ENCODE results near the gene ALPK3.
"Not testable (repeated sequence)": the region's sequence is repeated elsewhere in the genome, so short reads cannot be mapped to it uniquely, and the experiment has no call there.

ALPK3 gene

DNA sequence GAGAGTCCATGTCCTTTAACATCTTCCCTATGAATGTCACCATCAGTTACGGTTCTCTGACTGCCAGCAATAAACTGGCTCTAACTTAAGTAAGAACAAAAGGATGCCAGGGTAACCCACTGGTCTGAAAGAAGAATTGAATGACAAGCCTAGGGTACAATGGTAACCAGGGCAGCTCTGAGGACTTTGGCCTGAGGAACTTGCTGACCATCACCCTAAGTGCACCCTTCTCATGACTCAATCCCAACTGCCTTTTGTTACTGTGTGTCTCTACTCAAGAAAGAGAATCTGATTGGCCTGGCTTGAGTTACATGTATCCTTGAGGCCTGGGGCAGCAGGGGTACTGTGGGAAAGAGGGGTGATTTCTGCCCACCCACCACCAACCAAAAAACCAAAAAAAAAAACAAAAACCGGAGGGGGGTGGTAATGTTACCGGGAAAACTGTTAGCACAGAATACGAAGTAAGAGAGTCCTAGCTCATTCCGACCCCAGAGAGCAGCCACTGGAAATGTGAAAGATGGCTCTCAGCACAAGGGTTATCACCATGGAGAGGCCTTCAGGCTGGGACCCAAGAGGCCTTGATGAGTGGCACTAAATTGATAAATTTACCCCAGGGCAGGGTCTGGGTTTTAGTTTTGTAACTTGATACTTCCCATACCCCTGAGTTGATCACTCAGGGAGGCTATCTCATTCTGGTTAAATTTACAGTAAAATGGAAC, 58.0 kb downstream of the ALPK3 start:
- no peak for DNase-seq

DNA sequence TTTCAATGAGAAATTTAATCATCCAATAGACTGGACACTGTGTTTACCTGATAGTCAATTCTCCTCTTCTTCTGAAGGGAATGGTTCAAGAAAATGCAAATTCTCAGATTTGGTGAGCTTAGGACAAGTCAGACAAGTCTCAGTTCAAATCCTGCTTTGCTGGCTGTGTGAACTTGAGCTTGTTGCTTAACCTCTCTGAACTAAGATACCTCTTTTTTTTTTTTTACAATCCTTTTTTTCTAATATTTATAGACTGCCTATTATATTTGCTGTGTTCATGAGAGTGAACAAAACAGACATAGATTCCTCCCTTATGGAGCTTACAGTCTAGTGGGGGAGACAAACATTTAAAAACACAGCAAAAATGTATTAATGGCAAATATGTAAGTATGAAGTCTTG, 59.1 kb downstream of the ALPK3 start:
- no peak for DNase-seq

DNA sequence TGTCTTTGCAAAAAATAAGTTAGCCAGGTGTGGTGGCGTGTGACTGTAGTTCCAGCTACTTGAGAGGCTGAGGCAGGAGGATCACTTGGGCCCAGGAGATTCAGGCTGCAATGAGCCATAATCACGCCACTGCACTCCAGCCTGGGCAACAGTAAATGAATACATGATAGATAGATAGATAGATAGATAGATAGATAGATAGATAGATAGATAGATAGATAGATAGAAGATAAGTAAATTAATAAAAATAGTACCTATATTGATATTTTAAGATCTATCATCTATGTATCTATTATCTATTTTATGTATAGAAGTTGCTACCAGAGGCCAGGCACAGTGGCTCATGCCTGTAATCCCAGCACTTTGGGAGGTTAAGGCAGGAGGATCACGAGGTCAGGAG, 60.5 kb downstream of the ALPK3 start:
- not testable (repeated sequence) for DNase-seq

DNA sequence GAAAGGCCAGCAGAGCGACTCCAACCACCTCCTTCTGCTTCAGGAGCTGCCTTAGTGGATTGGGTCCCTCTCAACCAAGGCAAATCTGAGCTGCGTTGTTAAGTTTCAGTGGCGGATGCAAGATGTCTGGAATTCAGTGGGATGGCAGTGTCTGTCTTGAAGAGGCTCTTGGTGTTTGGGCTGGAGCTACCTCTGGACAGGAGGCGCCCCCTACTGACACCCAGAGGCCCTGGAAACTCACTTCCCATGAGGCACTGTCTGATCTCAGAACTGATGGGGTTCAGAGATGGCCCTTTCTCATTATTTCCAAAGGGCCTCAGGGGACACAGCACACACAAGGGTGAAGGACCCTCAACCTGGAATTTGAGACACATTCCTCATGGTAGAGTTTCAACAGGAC, 61.3 kb downstream of the ALPK3 start:
- peak in 4 of 5 donors; percentile 19 to 62 (median 38) for DNase-seq

DNA sequence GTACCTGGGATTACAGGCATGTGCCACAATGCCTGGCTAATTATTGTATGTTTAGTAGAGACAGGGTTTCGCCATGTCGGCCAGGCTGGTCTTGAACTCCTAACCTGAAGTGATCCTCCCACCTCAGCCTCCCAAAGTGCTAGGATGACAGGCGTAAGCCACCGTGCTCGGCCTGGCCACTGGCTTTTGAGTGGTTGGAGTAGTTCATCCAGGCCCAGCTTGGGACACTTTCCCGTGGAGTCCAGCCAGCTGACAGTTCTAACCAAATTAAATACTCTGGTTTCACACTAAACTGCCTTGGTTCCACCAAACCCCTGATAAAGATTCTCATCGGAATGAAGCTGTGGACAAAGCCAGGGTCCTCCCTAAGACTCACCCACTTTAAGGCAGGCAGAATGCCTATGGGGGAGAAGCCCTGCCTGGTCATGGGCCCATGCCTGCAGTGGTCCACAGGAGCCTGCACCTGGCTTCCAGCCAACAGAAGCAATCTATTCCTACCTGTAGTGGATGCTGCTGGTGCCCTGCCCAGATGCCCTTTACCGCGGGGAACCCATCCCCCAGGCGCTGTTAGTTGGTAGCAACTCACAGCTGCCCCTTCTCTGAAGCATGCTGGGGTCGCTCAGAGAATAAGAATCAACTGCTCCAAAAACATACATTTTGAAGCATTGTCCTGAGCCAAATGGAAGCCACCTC, 62.1 kb downstream of the ALPK3 start:
- no peak for DNase-seq

DNA sequence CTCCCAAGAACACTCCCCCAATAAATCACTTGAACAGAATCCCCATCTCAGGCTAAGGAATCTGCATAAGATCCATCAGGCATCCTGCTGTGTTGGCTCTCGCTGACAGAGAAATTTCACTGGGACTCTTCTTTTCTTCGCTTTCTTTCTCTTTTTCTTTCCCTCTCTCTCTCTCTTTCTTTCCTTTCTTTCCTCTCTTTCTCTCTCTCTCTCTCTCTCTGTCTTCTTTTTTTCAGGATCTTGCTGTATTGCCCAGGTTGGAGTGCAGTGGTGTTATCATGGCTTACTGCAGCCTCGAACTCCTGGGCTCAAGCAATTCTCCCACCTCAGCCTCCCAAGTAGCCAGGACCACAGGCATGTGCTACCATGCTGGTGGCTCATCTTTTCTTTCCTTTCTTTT, 62.9 kb downstream of the ALPK3 start:
- no peak for DNase-seq

DNA sequence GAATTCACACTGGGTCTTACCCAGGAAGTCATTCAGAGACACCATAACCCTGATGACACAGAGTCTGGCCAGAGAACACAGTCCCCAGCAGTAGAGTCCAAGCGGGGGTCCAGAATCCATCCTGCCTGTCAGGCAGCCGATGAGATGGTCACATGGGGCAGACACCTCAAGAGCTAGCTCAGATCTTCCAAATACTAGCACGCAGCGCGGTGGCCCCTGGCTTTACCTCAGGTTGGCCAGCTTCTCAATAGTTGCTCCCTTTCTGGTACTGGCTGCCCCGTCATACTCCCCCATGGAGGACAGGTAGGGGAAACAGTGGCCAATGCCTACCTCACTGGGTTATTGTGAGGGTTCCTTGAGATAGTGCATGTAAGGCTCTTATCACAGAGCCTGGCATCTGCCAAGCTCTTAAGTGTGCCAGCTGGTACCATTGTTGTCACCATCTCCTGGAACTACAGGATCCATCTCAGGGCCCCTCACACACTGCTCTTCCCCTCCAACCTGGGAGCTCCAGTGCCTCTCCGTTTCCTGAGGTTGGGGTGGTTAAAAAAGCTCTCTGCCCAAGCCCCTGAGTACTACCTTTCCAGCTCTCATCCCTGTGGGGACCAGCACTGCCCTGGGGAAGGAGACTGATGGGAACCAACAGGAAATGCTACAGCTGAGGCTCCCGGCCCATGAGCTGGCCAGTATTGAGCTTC, 63.8 kb downstream of the ALPK3 start:
- DNase-seq = no peak

DNA sequence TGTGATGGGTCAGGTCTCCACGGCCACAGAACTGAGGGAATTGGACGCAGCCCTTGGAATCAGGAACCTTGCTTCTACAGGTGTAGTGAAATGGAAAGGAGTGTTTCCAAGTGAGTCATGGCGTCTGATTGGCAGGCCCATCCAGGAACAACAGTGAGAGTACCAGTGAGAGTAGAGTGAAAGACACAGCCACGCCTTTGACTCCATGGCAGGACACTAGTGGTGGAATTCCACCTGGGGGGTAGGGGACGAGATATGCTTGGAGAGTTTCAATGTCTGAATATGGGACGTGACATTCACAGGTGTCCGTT, 64.3 kb downstream of the ALPK3 start:
- no peak for DNase-seq

DNA sequence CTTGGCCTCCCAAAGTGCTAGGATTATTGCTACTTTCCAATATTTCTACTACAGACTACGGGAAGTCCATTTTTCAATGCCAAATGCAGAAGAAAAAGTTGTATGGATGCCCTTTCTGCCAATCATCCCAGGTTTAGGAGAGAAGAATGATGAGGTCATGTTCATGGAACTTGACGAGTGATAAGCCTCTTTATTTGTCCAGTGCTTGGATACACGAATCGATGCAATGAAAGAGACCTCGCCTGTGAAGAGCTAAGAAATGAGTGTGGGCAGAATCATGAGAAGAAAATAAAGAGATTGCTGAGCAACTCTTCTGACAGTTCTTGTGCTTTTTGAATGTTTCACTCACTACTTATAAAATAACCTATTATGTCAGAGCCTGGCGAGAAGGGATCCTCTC, 66.3 kb downstream of the ALPK3 start:
- no peak for DNase-seq

DNA sequence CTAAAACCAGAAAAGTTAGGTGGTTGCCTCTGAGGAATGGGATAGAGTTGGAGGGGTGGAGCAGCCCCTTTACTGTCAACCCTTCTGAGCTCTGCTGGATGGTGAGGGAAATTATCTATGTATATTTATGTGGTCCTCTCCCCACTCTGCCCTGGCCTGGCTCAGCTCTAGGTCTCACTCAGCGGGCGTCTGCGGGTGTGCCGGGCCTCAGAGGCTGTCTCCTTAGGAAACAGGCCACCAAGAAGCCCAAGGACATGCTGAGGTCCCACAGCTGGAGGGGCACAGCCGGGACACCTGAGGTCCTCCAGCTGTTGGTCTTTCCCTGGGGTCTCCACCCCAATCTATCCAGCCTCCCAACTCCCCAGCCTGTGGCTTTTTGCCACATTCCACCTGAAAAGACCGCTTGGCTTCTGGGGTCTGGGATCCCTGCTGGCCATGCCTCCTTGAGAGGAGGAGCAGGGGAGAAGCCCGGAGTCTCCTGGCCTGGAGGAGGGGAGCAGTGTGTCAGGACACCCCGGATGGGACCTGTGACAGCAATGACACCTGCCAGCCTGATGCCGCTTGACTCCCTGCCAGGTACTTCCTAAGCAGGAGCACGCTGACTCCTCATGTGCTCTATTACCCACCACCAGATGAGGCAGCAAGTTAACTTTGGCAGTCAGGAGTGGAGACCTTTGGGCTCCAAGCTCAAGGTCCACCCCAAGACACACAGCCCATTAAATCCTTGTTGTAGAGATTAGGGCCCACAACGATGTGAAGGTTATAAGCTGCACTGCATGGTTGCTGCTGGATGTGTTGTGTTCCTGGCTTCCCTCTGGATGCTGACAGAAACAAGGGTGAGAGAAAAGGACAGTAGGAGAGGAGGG, 67.0 kb downstream of the ALPK3 start, which contains the start of gene SLC28A1:
Gene SLC28A1 (plus strand): TSS at position 747 of the 866 bp plus-strand sequence. CDS start 3,099 bp downstream, outside the sequence.
- no peak for DNase-seq

DNA sequence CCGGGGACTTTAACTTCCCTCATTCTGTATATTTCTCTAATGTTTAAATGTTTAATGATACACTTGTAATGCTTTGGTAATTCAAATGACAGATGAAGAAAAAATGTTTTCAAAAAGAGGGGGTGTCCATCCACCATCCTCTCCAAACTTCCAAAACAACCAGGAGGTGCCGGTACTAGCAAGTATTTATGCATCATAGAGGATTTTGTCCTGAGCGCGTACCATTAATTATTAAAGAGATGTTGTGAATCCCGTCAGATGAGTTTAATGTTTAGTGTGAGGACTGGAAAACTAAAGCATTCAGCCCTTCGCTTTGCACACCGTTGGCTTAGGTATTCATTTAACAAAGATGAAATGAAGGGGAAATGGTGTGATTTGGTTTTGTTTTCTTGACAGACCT, 68.6 kb downstream of the ALPK3 start:
- DNase-seq = no peak

DNA sequence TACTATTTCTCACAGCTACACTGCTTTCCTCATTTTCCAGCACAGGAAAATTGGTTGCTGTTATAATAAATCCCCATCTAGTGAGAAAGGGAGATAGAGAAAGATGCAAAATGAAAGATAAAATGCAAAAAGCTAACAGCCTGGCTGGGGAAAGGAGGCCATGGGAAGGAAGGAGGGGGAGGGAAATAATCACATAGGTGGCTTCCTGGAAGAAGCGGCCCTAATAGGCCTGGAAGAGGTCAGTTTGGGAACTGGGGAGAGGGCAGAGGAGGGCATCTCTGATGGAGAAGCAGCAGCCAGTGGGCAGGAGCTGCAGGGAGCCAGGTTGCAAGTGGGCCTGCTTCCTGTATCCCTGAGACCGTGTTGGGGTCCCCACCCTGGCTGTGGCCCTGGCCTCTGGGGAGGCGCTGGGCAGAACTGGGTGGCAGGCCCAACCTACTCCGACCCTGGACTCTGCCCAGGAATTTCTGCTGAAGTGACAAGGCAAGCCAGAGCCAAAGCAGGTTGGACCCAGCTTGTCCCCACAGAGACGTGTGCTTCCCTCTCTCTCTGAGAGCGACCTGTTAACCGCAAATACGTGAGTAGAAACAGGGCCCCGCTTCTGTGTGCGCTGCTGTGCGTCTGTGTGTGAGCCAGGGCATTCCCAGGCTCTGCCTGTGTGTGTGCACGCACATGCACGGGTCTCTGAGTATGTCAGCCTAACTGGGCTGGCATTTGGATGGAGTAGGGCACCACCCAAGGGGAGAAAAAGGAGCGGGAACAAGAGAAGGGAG, 69.2 kb downstream of the ALPK3 start:
- no peak for DNase-seq

DNA sequence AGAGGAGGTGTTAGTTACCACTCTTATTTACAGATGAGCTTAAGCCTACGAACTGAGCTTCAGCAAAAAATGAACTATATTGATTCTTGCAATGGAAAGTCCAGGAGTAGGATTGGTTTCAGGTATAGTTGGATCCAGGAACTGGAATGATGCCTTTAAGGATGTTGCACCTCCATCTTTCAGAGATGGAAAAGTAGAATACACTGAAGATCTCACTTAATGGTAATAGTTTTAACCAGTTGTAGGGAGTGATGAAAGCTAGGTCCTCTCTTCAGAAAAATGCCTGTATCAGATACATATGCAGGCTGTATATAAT, 69.8 kb downstream of the ALPK3 start:
- DNase-seq = no peak

DNA sequence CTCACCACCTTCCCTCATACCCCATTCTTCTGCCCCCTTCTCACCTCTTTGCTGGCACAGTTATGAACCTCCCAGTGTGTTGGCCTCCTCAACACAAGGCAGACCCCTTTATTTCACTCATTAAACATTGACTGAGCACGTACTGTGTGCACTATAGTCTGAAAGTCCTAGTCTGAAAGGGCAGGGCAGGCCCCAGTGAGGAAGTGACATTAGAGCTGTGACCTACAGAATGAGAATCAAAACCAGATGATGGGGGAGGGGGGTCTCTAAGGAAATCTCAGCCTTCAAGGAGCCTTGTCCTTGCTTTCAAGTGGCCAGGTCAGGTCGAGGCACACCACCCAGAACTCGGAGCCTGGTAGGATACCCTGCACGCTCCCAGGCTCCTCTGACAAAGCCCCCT, 70.8 kb downstream of the ALPK3 start:
- no peak for DNase-seq

DNA sequence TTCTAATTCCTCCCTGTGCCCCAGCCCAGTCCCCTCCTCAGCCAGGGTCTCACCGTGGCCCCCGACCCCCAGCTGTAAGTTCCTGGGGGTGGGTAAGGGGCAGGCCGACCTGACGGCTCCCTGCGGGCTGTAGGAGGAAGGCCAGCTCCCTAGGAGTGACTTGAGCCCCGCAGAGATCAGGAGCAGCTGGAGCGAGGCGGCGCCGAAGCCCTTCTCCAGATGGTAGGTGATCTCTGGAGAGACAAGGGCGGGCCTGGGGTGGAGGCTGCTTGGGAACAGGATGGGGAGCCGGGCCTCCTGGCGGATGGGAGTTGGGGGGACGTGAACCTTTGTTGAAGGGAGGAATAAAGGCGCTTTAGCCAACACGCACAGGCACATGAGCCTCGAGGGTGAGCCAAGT, 71.5 kb downstream of the ALPK3 start:
- DNase-seq = no peak

DNA sequence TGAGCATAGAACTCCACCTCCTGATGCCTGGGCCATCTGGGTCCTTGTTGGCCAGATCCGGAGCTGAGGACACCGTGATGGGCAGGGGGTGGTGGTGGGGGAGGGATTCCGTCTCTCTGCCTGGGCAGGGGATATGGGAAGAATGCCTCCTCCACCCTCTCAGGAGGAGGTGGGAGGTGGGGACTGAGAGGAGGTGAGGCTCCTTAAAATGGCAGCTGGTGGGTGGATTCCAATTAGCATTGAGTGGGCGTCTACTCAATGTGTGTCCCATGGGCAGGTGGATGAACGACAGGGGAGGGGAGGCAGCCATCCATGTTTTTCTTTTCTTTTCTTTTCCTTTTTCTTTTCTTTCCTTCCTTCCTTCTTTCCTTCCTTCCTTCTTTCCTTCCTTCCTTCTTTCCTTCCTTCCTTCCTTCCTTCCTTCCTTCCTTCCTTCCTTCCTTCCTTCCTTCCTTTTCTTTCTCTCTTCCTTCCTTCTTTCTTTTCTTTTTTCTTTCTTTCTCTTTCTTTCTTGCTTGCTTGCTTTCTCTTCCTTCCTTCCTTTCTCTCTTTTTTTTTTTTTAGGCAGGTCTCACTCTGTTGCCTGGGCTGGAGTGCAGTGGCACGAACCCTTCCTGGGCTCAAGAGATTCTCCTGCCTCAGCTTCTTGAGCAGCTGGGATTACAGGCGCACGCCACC, 72.3 kb downstream of the ALPK3 start:
- DNase-seq = no peak

DNA sequence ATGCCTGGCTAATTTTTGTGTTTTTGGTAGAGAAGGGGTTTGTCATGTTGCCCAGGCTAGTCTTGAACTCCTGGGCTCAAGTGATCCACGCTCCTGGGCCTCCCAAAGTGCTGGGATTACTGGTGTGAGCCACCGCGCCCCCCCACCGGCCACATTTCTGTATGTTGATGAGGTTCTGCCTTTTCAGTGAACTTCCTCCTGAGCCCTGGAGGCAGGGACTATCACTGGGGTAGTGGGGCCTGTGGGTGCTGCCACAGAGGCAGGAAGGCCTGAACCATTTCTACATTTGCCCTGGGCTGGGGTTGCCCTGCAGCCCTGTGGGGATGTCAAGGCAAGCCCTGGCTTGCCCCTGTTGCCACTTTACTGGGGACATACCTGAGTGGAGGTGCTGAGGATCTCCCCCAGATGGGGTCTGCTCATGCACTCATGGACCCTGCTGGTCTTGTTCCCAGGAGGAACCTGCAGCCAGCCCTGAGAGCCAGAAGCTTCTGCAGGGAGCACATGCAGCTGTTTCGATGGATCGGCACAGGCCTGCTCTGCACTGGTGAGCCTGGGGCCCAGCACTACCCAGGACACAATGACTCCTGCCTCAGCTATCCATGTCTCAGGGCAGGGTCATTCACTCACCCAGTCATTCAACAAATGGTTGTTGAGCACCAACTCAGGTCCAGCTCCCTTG, 73.0 kb downstream of the ALPK3 start:
- no peak for DNase-seq

DNA sequence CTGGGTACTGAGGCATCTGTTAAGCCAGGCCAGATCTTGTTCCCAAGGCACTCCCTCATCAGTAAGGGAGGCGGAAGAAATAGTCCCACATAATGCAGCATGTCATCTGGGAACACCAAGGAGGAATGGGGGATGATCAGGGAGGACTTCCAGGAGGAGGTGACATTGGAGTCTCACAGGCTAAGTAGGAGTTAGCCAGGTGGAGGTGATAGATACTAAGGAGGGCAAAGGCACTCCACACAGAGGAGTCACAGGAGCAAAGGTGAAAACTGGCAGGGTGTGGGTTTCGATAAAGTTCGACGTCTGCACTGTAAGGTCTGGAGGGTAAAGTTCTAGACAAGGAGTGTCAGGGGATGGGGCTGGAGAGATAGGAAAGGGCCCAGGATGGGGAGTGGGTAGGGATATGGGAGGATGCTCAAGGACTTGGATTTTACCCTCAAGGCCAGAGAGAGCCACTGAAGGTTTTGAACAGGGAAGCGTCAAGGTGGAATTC, 73.6 kb downstream of the ALPK3 start:
- DNase-seq = no peak

DNA sequence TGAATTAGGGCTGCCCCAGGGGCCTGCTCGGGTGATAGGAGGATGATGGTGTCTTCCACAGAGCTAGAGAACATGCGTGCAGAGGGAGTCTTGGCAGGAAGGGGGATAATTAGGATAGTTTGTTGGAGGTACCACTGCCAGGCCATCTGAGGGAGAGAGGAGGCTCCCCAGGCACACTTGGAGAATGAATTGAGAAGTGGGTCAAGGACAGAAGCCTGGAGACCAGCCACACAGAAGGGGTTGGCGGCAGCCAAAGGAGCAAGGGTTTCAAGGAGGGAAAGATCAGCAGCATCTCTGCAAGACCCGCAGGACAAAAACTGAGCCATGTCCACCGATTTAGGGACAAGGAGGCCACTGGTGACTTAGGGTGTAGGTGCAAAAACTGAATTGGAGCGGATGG, 74.2 kb downstream of the ALPK3 start:
- no peak for DNase-seq

DNA sequence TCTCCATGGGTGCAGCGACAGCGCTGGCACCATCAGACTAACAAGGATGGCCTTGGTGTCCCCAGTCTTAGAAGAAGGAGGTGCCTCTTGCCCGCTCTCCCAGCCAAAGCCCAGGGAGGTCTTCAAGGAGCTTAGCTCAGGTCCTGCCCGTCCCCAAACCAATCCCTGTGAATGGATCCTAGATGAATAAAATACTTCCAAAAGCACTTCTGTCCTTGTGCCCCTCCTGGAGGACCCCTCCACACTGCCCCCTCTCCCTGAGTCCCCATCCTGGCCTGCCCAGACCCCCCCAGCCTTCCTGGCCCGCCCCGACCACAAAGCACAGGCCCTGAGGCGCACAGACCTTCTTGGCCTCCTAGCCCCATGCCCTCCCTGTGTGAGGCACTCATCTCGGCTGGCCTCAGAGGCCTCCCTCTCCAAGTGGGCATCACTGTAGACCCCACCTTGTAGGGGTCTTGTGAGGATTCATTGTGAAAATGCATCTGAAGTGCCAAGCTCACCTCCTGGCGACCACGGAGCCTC, 75.7 kb downstream of the ALPK3 start:
- no peak for DNase-seq

DNA sequence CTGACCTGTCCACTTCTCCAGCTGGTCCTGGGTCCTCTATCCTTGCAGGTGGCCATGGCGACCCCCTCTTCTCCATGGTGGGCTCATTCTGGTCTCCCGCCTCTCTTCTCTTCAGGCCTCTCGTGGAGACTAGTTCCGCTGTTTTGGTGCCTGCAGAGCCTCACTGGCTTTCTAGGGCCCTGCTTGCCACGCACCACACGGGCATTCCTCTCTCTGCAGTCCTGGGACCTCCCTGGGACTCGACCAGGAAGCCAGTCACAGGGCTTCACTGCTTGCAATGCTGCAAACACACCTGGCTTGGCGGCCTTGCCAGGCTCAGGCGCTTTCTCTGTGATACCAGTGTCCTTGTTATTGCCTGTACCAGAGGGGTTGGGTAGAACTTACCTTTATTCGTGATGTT, 76.5 kb downstream of the ALPK3 start:
- no peak for DNase-seq
